A673 (cell line): ENCODE measurements around the gene PNRC1. TPM values are rescaled to one million over a fixed set of nuclear protein-coding genes. Genes with fewer than 3 reads are reported as not detected.
"Not testable (repeated sequence)": the region's sequence is repeated elsewhere in the genome, so short reads cannot be mapped to it uniquely, and the experiment has no call there.

Experiments used
- BruUV-seq: library from RNA; stranded (reverse); fragments of 400-500 nt; replicated peaks from 2 replicates; lab custom pipeline; 2021; lab: Mats Ljungman, UMichigan
- CTCF ChIA-PET: fragments of 300-600 bp; sonication (Branson Sonifier 250); formaldehyde crosslinking; loops from one replicate; lab custom pipeline; 2022; ENCODE audit warnings: antibody characterized with exemption; lab: Charles Lee
- POLR2A ChIA-PET: fragments of 300-600 bp; sonication (Branson Sonifier 250); formaldehyde crosslinking; loops from one replicate; lab custom pipeline; 2022; ENCODE audit warnings: antibody characterized with exemption; ENCODE audit not compliant: low non-redundant PET; lab: Charles Lee
- DNase-seq: peaks from one replicate; pipeline ENCODE4 v3.0.0-alpha.2; 2015; ENCODE audit warnings: low spot score
- H3K27ac ChIP-seq: fragments of 200-600 bp; sonication (generic); 2 replicates; pipeline ENCODE4 v1.5.1; 2016; ENCODE audit warnings: mixed run types, low read depth, mild to moderate bottlenecking, mixed read lengths, antibody characterized with exemption, low read length; ENCODE audit not compliant: poor library complexity, severe bottlenecking
- H3K27me3 ChIP-seq: fragments of 200-600 bp; sonication (generic); replicated peaks from 2 replicates; pipeline ENCODE4 v1.6.1; 2017; ENCODE audit warnings: mixed run types, low read depth, mild to moderate bottlenecking, mixed read lengths, antibody characterized with exemption, low read length; ENCODE audit not compliant: insufficient read depth, poor library complexity
- H3K36me3 ChIP-seq: fragments of 200-600 bp; sonication (generic); 2 replicates; pipeline ENCODE4 v1.6.1; 2016; ENCODE audit warnings: mixed run types, mild to moderate bottlenecking, mixed read lengths, antibody characterized with exemption, low read length; ENCODE audit not compliant: insufficient read depth, poor library complexity, severe bottlenecking
- H3K4me1 ChIP-seq: fragments of 200-600 bp; sonication (generic); 2 replicates; pipeline ENCODE4 v1.6.1; 2017; ENCODE audit warnings: mixed run types, mild to moderate bottlenecking, mixed read lengths, antibody characterized with exemption, low read length; ENCODE audit not compliant: insufficient read depth, poor library complexity, severe bottlenecking
- H3K4me3 ChIP-seq: fragments of 200-600 bp; sonication (generic); 2 replicates; pipeline ENCODE4 v1.5.1; 2016; ENCODE audit warnings: low read depth, mixed run types, mild to moderate bottlenecking, mixed read lengths, low read length; ENCODE audit not compliant: poor library complexity, severe bottlenecking
- H3K9me3 ChIP-seq: fragments of 200-600 bp; sonication (generic); 2 replicates; pipeline ENCODE4 v1.6.1; 2016; ENCODE audit warnings: mixed run types, low read depth, mild to moderate bottlenecking, mixed read lengths, antibody characterized with exemption, low read length; ENCODE audit not compliant: poor library complexity, severe bottlenecking
- CTCF ChIP-seq: fragments of 300-800, 200-600 bp; sonication (generic); conservative IDR thresholded peaks from 2 replicates; pipeline ENCODE4 v1.5.1; 2017; ENCODE audit warnings: low read depth, mild to moderate bottlenecking, antibody characterized with exemption, low read length, moderate library complexity, mixed read lengths
- EZH2 ChIP-seq: fragments of 200-600 bp; sonication (generic); IDR thresholded peaks from 2 replicates; pipeline ENCODE4 v1.6.1; 2017; ENCODE audit warnings: borderline replicate concordance, low read depth, mild to moderate bottlenecking, mixed read lengths, antibody characterized with exemption, low read length; ENCODE audit not compliant: poor library complexity, severe bottlenecking
- intact Hi-C: fragments of 100-400 bp; cut with micrococcal nuclease; formaldehyde crosslinking; loops from one replicate; pipeline ENCODE4 v1.10.0; 2022; ENCODE audit not compliant: unreplicated experiment
- total RNA-seq: library from RNA; stranded (reverse); gene quantifications from 2 replicates; pipeline ENCODE4 v1.2.3, GENCODE V29; 2021

Gene PNRC1
- total RNA-seq, 1 experiment from 2014 or later: 26.4 TPM

DNA sequence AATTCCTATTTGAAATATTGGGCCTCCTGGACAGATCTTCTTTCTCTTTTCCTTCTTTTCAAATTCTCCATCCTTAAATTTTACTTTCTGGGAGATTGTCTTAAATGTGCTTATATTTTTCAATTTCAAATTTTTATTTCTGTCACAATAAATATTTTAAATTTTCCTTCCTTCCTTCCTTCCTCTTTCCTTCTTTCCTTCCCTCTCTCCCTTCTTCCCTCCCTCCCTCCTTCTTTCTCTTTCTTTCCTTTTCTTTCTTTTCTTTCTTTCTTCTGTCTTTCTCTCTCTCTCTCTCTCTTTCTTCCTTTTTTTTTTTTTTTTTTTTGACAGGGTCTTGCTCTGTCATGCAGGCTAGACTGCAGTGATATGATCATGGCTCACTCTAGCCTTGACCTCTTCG lies 16.7 kb upstream of the PNRC1 start:
- Histone ChIP-seq H3K27ac (no peak overlapping the region), H3K9me3 (no peaks in the 10 kb centered on the region), H3K4me3 (no peak overlapping the region), H3K36me3 (no peaks in the 10 kb centered on the region), H3K27me3 (no peaks in the 10 kb centered on the region), H3K4me1 (no peaks in the 10 kb centered on the region)
- intact Hi-C loops: no loop called here
- CTCF ChIA-PET: no interaction called here
- POLR2A ChIA-PET: no interaction called here
- TF ChIP-seq CTCF (no peak), EZH2 (no peak)
- DNase-seq: no peak
- BruUV-seq: no TSS peak

GRCh38 chr6:89064931-89065330 lies 15.6 kb upstream of the PNRC1 start:
- BruUV-seq, H3K9me3 ChIP-seq, DNase-seq, H3K4me3 ChIP-seq, H3K36me3 ChIP-seq, intact Hi-C loops, POLR2A ChIA-PET, H3K27ac ChIP-seq, CTCF ChIA-PET, H3K27me3 ChIP-seq, H3K4me1 ChIP-seq: not testable (repeated sequence)

- H3K9me3 ChIP-seq, H3K27me3 ChIP-seq, H3K4me1 ChIP-seq, H3K27ac ChIP-seq, intact Hi-C loops, DNase-seq, BruUV-seq, H3K36me3 ChIP-seq, CTCF ChIA-PET, H3K4me3 ChIP-seq, POLR2A ChIA-PET: not testable (repeated sequence)
Measured at GRCh38 chr6:89066121-89066520, 14.4 kb upstream of the PNRC1 start.

GRCh38 chr6:89066940-89067646 lies 13.5 kb upstream of the PNRC1 start:
- H3K9me3 ChIP-seq: no peaks in the 10 kb centered on the region
- no peaks in the 10 kb centered on the region for H3K4me1 ChIP-seq
- no peak for TF ChIP-seq EZH2
- TF ChIP-seq CTCF: no peak
- H3K27ac ChIP-seq: no peak overlapping the region
- no peak overlapping the region for H3K4me3 ChIP-seq
- CTCF ChIA-PET: no interaction called here
- H3K27me3 ChIP-seq: no peaks in the 10 kb centered on the region
- intact Hi-C loops: no loop called here
- BruUV-seq: no TSS peak
- POLR2A ChIA-PET: no interaction called here
- H3K36me3 ChIP-seq: no peaks in the 10 kb centered on the region
- peak; percentile 10 for DNase-seq
